A549 (cell line): ENCODE results near the gene DOCK11.

ENCODE experiments used
- CTCF ChIP-seq: fragments of >200 bp; sonication (Bioruptor Twin); formaldehyde crosslinking; IDR thresholded peaks from 3 replicates; pipeline ENCODE4 v1.5.1; 2016
- ELK1 ChIP-seq: fragments of 150-350 bp; IDR thresholded peaks from 2 replicates; pipeline ENCODE4 v1.6.1; 2014; ENCODE audit warnings: low read depth, mild to moderate bottlenecking, low read length
- EP300 ChIP-seq, 2 experiments: fragments of >200 bp; sonication (Bioruptor Twin); formaldehyde crosslinking; IDR thresholded peaks; 2 replicates in 1 of 2; 3 replicates in 1 of 2; pipeline ENCODE4 v1.6.1; 2016 to 2017
- HDAC2 ChIP-seq: fragments of 200-600 bp; sonication (generic); IDR thresholded peaks from 2 replicates; pipeline ENCODE4 v1.6.1; 2016
- HMGXB4 ChIP-seq: fragments of 250-450 bp; sonication (Bioruptor Pico); IDR thresholded peaks from 2 replicates; pipeline ENCODE4 v1.5.0; 2021; ENCODE audit warnings: mild to moderate bottlenecking, moderate library complexity, borderline replicate concordance
- JUNB ChIP-seq: fragments of >200 bp; sonication (Bioruptor Twin); formaldehyde crosslinking; IDR thresholded peaks from 2 replicates; pipeline ENCODE4 v1.6.1; 2016
- MAFK ChIP-seq: fragments of 450-650 bp; IDR thresholded peaks from 2 replicates; pipeline ENCODE4 v1.6.1; 2014; ENCODE audit not compliant: partially characterized antibody
- PBX3 ChIP-seq: IDR thresholded peaks from 2 replicates; pipeline ENCODE4 v1.6.1; 2012
- POLR2A ChIP-seq: IDR thresholded peaks from 2 replicates; pipeline ENCODE4 v1.6.1; 2012; ENCODE audit warnings: mild to moderate bottlenecking, low read length
- RCOR1 ChIP-seq: fragments of 150-350 bp; IDR thresholded peaks from 2 replicates; pipeline ENCODE4 v1.6.1; 2014; ENCODE audit warnings: antibody characterized with exemption, low read length, low read depth
- REST ChIP-seq: fragments of 200-600 bp; sonication (generic); IDR thresholded peaks from 2 replicates; pipeline ENCODE4 v1.6.1; 2016; ENCODE audit warnings: antibody characterized with exemption, mild to moderate bottlenecking, moderate library complexity
- ZFP36 ChIP-seq: fragments of 450-650 bp; IDR thresholded peaks from 2 replicates; pipeline ENCODE4 v1.6.1; 2014; ENCODE audit warnings: borderline replicate concordance; ENCODE audit not compliant: partially characterized antibody

GRCh38 chrX:118554511-118554910 lies 58.9 kb downstream of the DOCK11 start:
- no peak for TF ChIP-seq JUNB
- no peak for TF ChIP-seq POLR2A
- no peak for TF ChIP-seq CTCF
- TF ChIP-seq EP300 (IDR thresholded peaks at IDR 0.05) = no peak
- TF ChIP-seq HDAC2 = no peak
- TF ChIP-seq RCOR1 = no peak
- no peak for TF ChIP-seq PBX3
- no peak for TF ChIP-seq HMGXB4 (CRISPR knock-in tag)
- no peak for TF ChIP-seq MAFK
- no peak for TF ChIP-seq ELK1
- TF ChIP-seq ZFP36 = no peak
- no peak for TF ChIP-seq REST
